NCI-H526 treated with DMSO at 0.1 percent for 48 hours (cell line): ENCODE data around the gene PPARGC1A.

Experiments used
- DNase-seq: peaks from one replicate; lab custom pipeline; 2025; lab: John Stamatoyannopoulos, UW

The PPARGC1A gene

GRCh38 chr4:23906839-23907238 lies 17.0 kb upstream of the PPARGC1A start:
- no peak for DNase-seq

GRCh38 chr4:23904639-23905071 lies 14.8 kb upstream of the PPARGC1A start:
- no peak for DNase-seq

GRCh38 chr4:23903859-23904438 lies 14.1 kb upstream of the PPARGC1A start:
- no peak for DNase-seq

GRCh38 chr4:23902222-23902804 lies 12.5 kb upstream of the PPARGC1A start:
- no peak for DNase-seq

- no peak for DNase-seq
Observed at GRCh38 chr4:23900636-23901035, 10.8 kb upstream of the PPARGC1A start.

GRCh38 chr4:23899565-23899964 lies 9.7 kb upstream of the PPARGC1A start:
- DNase-seq: no peak

GRCh38 chr4:23897564-23898109 lies 7.8 kb upstream of the PPARGC1A start:
- no peak for DNase-seq

DNA sequence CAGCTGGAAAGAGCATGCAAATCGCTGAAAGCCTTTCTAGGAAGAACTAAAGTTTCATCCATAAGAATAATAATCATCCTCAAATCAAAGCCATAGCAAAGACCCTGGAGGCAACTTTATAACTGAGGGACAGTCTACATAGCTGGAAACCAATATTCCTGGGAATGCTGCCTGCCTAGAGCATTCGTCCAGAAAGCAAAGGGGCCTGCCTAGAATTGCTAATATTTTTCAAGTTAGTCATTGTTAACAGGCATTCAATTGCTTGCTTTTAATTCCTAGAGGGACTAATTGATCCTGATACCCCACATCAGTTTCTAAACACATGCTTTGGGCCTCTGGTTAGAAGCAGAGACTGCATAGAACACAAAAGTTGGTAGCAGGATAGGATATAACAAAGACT lies 4.2 kb upstream of the PPARGC1A start:
- DNase-seq: no peak

DNA sequence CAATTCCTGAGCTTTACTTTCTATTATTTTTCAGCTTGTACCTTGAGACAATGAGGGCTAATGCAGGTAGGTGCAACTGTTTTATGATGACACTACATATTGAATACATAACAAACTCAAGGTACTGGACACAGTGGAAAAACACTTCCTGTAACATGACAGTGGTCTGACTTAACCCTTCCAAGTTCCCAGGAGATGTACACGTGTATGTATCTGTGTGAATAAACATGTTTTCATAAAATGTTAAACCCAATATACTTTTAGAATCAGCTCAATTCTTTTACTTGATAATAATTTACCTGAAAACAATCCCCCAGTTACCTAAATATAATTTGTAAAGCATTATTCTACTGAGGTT lies 1.2 kb upstream of the PPARGC1A start:
- DNase-seq: no peak

DNA sequence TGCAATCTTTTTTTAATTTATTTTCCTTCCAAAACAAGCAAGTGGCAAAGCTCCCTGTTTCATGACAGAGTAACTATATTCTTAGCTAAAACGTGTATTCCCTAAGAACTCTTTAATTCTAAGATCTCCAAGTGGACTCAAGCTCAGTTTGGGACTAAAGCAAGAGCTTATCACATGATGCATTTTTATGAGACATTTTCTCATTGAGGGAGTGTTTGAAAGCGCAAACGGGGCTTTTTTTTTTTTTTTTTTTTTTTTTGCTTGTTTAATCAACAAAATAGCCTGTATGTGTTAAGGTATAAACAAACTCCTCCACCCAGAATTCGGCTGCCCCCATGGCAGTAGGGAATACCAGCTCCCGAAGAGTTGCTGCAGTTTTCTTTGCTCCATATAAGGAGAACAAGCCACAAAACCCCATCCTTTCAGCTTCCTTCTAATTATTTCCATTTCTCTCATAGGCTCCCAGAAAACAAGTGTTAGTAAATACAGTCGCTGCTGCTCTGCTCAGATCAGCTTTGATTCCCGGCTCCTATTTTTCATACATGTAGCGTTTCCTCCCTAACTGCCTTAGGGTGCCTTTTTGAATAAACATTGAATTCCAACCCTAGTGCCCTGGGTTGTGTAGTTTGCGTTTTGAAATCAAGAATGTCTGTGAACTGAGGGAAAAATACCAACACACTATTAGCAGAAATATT lies 669 bp upstream of the PPARGC1A start:
- DNase-seq: no peak

DNA sequence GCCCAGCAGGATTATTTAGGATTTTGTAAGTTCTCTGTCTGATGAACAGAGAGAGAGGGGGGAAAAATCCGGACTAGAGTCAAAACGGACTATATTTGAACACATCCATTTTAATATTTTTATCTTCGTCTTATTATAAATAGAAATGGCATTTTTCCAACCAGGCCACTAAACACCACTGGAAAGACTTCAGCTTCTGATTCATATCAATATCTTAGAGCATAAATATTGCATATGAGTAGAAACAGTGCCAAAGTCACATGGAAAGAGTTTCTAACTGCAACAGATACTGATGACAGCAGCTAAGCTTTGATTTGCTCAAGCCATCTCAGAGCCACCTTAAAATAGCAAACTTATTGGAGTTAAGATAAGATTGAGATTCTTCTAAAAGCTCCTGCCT lies 456 bp downstream of the PPARGC1A start:
- DNase-seq: no peak

- no peak for DNase-seq
Observed at GRCh38 chr4:23888421-23889319, 1.2 kb downstream of the PPARGC1A start.

DNA sequence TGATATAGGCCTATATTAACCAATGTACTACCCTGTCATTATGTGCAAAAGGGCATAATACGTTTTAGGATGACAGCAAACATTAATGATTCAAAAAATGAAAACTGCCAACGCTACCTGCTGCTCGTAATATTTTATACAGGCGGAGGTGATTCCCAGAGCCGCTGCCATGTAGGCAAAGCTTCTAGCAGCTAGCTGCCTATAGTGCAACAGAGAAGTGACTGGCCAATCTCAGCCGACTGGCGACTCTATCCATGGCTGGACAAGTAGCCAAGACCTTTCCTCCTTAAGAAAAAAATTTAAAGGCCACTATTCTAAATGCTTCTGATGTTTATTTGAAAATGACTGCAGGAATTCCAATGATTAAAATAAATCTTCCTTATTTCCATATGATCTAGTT lies 1.9 kb downstream of the PPARGC1A start:
- DNase-seq: no peak

DNA sequence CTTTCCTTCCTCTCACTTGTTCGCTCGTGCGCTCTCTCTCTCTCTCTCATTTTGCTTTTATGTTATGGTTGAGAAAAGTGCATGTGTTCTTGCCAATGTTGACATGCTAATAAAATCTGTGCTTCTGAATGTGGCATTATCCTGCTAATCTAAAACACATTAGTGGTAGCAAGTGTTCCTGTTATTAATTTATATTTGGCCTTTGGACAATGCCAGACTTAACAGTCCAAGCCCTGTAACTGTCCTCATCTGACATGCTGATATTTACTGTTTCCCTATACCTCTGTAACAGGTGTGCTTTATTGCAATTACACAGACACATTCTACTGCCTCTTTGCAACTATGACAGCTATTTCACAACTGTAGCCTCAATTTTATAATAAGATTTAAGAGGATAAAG lies 2.7 kb downstream of the PPARGC1A start:
- no peak for DNase-seq

DNA sequence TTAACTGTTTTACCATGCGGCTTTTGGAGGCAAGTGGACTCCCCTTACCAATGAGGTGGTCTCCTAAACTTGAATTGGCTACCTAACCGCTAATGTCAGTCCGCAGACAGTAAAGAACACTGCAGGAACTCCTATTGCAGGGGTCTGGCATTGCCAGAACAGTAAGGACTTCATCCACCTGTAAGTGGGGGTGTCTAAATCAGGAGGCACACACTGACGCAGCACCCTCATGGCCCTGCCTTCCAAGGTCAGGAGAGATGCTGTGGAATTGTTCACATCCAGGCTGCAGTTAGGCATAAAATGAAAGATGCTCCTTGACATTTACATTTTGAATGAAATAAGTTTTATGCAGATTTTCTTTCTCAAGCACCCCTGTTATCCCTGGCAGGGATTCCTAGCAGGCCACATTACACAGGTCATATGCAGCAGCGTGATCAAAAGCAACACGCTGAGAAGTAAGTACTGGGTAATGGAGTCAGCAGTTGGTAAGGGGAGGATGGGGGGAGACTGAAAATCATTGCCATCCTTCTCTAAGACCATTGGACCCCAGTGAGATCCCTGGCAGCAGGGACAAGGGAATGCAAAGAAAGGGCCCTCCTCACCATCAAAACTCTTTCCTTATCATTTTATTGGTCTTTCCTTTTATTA lies 3.8 kb downstream of the PPARGC1A start:
- no peak for DNase-seq

DNA sequence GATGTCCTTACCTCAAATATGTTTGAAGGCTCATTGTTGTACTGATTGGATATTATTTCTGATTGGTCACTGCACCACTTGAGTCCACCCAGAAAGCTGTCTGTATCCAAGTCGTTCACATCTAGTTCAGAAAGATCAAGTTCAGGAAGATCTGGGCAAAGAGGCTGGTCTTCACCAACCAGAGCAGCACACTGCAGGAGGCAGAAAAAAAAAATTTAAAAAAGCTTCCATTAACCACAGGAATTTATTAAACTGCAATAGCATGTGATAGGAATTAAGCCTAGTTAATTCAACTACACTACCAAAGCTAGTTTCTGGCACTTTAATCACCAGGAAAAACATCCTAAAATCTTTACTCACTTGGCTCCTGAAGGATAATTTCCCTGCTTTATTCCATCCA lies 5.1 kb downstream of the PPARGC1A start:
- no peak for DNase-seq

GRCh38 chr4:23884261-23884660 lies 5.6 kb downstream of the PPARGC1A start:
- no peak for DNase-seq

DNA sequence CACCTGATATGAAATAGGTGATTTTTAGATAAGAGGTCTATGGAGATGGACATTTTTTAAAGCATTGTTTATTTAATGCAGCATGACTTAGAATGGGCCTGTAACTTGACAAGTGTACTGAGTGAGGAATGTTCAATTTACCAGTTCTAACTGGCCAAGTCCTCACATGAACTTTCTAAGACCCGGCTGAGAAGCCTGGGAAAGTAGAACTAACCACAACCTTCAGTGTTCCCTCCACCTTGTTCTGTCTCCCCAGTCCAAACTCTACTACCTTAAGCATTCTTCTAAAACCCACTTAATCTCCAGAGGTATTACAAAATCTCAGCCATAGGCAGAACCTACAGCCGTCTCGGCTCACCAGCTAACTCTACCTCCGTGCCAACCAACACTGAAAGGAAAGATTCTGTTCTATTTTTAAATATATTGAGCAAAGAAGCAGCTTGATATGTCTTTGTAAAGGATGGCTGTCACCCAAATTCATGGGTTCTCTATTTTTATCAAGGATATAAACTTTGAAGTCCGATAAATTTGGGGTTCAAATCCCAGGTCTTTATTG lies 6.8 kb downstream of the PPARGC1A start:
- no peak for DNase-seq

DNA sequence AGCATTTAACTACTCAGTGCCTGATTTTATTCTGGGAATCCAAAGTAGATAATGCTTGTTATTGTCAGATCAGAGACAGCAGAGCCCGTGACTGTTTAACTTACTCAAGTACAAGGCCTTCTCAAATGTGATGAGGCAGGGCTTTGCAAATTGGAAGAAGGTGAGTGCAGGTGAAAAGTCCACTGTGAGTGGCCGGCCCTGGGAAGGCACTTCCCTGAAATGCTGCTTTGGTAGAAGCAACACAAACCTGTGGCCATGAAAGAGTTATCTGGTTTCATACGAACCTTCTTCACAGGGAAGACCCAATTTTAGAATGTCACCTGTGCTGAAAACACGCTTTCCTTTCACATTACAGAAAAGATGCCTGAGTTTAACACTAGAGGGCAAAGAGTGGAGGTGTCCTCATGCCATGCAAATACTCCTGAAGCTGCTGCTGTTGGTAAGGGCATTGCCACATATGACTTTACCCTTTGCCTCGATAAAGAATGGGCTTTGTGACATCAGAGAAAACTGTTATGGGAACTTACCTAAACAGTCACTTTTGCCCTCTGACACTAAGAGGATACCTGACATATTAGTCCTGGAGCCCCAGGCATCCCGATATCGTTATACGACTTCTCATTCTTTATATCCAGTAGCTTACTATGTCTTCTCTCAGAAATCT lies 8.0 kb downstream of the PPARGC1A start:
- no peak for DNase-seq

- no peak for DNase-seq
Observed at GRCh38 chr4:23881052-23881501, 8.8 kb downstream of the PPARGC1A start.
